NT2/D1 (cell line): Measurements from ENCODE around the gene CTTNBP2.
A peak's percentile ranks its signal among the peaks of the same experiment; 100 is the strongest.
"Not testable (repeated sequence)": the region's sequence is repeated elsewhere in the genome, so short reads cannot be mapped to it uniquely, and the experiment has no call there.

Source experiments
- DNase-seq: peaks from one replicate; pipeline ENCODE4 v3.0.0-alpha.2; 2011; ENCODE audit warnings: low read depth, low spot score
- H3K27me3 ChIP-seq: 2 replicates; pipeline ENCODE4 v1.6.0; 2011; ENCODE audit warnings: mild to moderate bottlenecking; ENCODE audit not compliant: insufficient read length, insufficient read depth
- H3K36me3 ChIP-seq: 2 replicates; pipeline ENCODE4 v1.6.1; 2011; ENCODE audit warnings: mild to moderate bottlenecking, low read length, mixed read lengths; ENCODE audit not compliant: insufficient read depth, insufficient read length
- H3K4me1 ChIP-seq: 2 replicates; pipeline ENCODE4 v1.5.1; 2011; ENCODE audit not compliant: insufficient read depth, insufficient read length
- H3K4me3 ChIP-seq: 2 replicates; pipeline ENCODE4 v1.5.1; 2011; ENCODE audit warnings: low read depth; ENCODE audit not compliant: insufficient read length
- H3K9ac ChIP-seq: 2 replicates; pipeline ENCODE4 v1.6.0; 2011; ENCODE audit warnings: low read depth; ENCODE audit not compliant: insufficient read length
- H3K9me3 ChIP-seq: 2 replicates; pipeline ENCODE4 v1.5.1; 2011; ENCODE audit warnings: mild to moderate bottlenecking, low read length; ENCODE audit not compliant: insufficient read depth
- SUZ12 ChIP-seq: IDR thresholded peaks from 2 replicates; pipeline ENCODE4 v1.6.1; 2011; ENCODE audit not compliant: insufficient read length, insufficient read depth; ENCODE audit errors: extremely low read depth
- YY1 ChIP-seq: IDR thresholded peaks from 2 replicates; pipeline ENCODE4 v1.6.1; 2011; ENCODE audit not compliant: insufficient read length, insufficient read depth
- ZNF274 ChIP-seq: IDR thresholded peaks from 2 replicates; pipeline ENCODE4 v1.6.1; 2011; ENCODE audit warnings: mild to moderate bottlenecking, low read depth, low read length

CTTNBP2 gene

GRCh38 chr7:117717357-117717756, 155.9 kb downstream of the CTTNBP2 start:
- no peak overlapping the region for H3K9ac ChIP-seq
- no peaks in the 10 kb centered on the region for H3K36me3 ChIP-seq
- TF ChIP-seq SUZ12 (no peak), ZNF274 (no peak), YY1 (no peak)
- no peaks in the 10 kb centered on the region for H3K27me3 ChIP-seq
- H3K4me1 ChIP-seq: no peaks in the 10 kb centered on the region
- H3K9me3 ChIP-seq: no peaks in the 10 kb centered on the region
- DNase-seq: no peak
- H3K4me3 ChIP-seq: no peak overlapping the region

GRCh38 chr7:117716707-117717299, 156.4 kb downstream of the CTTNBP2 start:
- Histone ChIP-seq H3K4me1 (no peaks in the 10 kb centered on the region), H3K27me3 (no peaks in the 10 kb centered on the region), H3K36me3 (no peaks in the 10 kb centered on the region), H3K9ac (no peak overlapping the region), H3K9me3 (no peaks in the 10 kb centered on the region), H3K4me3 (no peak overlapping the region)
- TF ChIP-seq YY1 (no peak), SUZ12 (no peak), ZNF274 (no peak)
- no peak for DNase-seq

GRCh38 chr7:117715784-117716445, 157.3 kb downstream of the CTTNBP2 start:
- no peaks in the 10 kb centered on the region for H3K36me3 ChIP-seq
- DNase-seq: peak; percentile 66
- no peaks in the 10 kb centered on the region for H3K27me3 ChIP-seq

GRCh38 chr7:117711556-117711955, 161.7 kb downstream of the CTTNBP2 start:
- Histone ChIP-seq H3K36me3 (no peaks in the 10 kb centered on the region), H3K4me1 (no peaks in the 10 kb centered on the region), H3K9me3 (no peaks in the 10 kb centered on the region), H3K4me3 (no peak overlapping the region), H3K9ac (no peak overlapping the region), H3K27me3 (no peaks in the 10 kb centered on the region)
- TF ChIP-seq ZNF274 (no peak), YY1 (no peak), SUZ12 (no peak)
- no peak for DNase-seq

More at GRCh38 chr7:117715784-117716445, 157.3 kb downstream of the CTTNBP2 start:
- Histone ChIP-seq H3K4me1 (no peaks in the 10 kb centered on the region), H3K9ac (no peak overlapping the region), H3K4me3 (no peak overlapping the region), H3K9me3 (no peaks in the 10 kb centered on the region)
- no peak for TF ChIP-seq YY1
- no peak for TF ChIP-seq ZNF274
- TF ChIP-seq SUZ12: no peak

- H3K4me1 ChIP-seq, H3K4me3 ChIP-seq, DNase-seq, H3K27me3 ChIP-seq, H3K9me3 ChIP-seq, H3K9ac ChIP-seq, H3K36me3 ChIP-seq: not testable (repeated sequence)
Measured at GRCh38 chr7:117708173-117708572, 165.1 kb downstream of the CTTNBP2 start.

GRCh38 chr7:117707080-117707479, 166.2 kb downstream of the CTTNBP2 start:
- no peak for DNase-seq
- Histone ChIP-seq H3K27me3 (no peaks in the 10 kb centered on the region), H3K9me3 (no peaks in the 10 kb centered on the region)

GRCh38 chr7:117706210-117706609, 167.0 kb downstream of the CTTNBP2 start:
- TF ChIP-seq SUZ12: no peak
- no peak for TF ChIP-seq ZNF274
- TF ChIP-seq YY1: no peak
- Histone ChIP-seq H3K9ac (no peak overlapping the region), H3K36me3 (no peaks in the 10 kb centered on the region), H3K9me3 (no peaks in the 10 kb centered on the region), H3K4me3 (no peak overlapping the region), H3K27me3 (no peaks in the 10 kb centered on the region), H3K4me1 (no peaks in the 10 kb centered on the region)
- DNase-seq: no peak

More at GRCh38 chr7:117707080-117707479, 166.2 kb downstream of the CTTNBP2 start:
- no peak overlapping the region for H3K9ac ChIP-seq
- TF ChIP-seq ZNF274: no peak
- TF ChIP-seq SUZ12: no peak
- no peak for TF ChIP-seq YY1
- no peak overlapping the region for H3K4me3 ChIP-seq
- no peaks in the 10 kb centered on the region for H3K36me3 ChIP-seq
- no peaks in the 10 kb centered on the region for H3K4me1 ChIP-seq
